GM12872 (cell line): ENCODE data around the gene HNRNPF.

Experiments
- CTCF ChIP-seq: IDR thresholded peaks from 3 replicates; pipeline ENCODE4 v1.5.1; 2011; ENCODE audit warnings: low read depth, mild to moderate bottlenecking, low read length, moderate library complexity; ENCODE audit not compliant: insufficient read depth

Gene HNRNPF

GRCh38 chr10:43383204-43383971 is 25.6 kb downstream of the HNRNPF start:
- no peak for TF ChIP-seq CTCF

DNA sequence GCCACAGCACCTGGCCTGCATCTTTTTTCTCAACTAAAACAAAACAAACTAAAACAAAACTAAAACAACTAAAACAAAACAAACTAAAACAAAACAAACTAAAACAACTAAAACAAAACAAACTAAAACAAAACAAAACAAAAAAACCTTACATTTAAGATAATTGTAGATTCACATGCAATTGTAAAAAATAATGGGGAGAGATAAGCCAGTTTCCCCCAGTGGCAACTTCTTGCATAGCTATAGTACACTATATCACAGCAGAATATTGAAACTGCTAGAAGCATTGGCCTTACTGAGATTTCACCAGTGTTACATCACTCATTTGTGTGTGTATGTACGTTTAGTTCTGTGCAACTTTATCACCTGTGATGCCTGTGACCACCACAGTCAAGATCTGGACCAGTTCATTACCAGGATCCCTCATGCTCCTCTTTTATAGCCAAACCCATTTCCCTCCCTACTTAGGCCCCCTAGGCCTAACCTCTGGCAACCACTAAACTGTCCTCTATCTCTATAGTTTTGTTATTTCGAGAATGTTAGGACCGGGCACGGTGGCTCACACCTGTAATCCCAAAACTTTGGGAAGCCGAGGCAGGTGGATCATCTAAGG is 28.3 kb downstream of the HNRNPF start:
- peak; percentile 25; the same call in 1 of the 3 replicates for TF ChIP-seq CTCF

DNA sequence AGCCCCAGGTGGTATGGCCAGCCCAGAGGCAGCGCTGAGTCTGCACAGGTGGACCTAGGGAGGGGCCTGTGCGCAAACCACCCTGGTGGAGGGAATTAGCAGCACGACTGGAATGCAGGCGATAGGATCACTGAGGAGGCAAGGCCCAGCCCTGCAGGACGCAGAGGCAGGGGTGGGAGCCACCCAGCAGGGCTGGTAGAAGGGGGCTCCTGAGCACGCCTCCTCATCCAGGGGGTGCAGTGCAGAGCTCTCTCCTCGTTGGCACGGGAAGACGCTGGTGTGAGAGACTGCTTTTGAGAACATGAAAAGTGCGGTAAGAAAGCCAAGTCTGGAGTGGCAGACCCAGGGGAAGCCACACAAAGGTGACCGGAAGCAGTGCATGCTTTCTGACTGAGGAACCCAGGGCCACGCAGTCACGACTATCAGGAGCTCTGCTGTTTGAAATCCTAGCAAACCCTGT is 31.5 kb downstream of the HNRNPF start:
- no peak for TF ChIP-seq CTCF

GRCh38 chr10:43376828-43377423 is 32.1 kb downstream of the HNRNPF start:
- no peak for TF ChIP-seq CTCF

DNA sequence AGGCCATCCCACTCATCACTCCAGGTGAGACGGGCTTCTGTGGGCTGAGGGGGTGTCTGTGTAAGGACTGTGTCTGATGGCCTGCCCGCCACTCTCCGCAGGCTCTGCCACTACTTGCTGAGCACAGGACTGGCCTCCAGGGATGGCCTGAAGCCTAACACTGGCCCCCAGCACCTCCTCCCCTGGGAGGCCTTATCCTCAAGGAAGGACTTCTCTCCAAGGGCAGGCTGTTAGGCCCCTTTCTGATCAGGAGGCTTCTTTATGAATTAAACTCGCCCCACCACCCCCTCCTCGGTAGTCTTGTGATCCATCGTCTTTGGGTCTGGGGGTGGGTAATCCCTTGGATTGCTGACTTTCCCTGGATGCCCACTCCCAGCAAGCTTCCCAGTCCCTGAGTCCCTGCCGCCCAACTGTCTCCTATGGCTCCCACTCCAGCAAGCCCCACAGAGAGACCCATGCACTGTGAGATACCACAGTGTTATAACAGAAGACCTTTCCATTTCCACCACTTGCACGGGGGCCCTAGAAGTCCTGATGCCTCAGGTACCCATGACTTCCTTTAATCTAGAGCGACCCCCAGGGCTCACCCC is 32.8 kb downstream of the HNRNPF start:
- no peak for TF ChIP-seq CTCF

- no peak for TF ChIP-seq CTCF
Measured at GRCh38 chr10:43375401-43376020, 33.5 kb downstream of the HNRNPF start.

- no peak for TF ChIP-seq CTCF
Measured at GRCh38 chr10:43374194-43374593, 34.8 kb downstream of the HNRNPF start.
